Fibroblast of skin of abdomen (primary cell): ENCODE measurements around the gene ABCB8.
"Not testable (repeated sequence)": the region's sequence is repeated elsewhere in the genome, so short reads cannot be mapped to it uniquely, and the experiment has no call there.

Experiments used
- DNase-seq: peaks from one replicate; pipeline ENCODE4 v3.0.0-alpha.2; 2013

ABCB8 gene

GRCh38 chr7:150998341-150998740 is 29.9 kb upstream of the ABCB8 start:
- no peak for DNase-seq

GRCh38 chr7:150999001-150999400 is 29.2 kb upstream of the ABCB8 start:
- DNase-seq = no peak

GRCh38 chr7:150999497-151000230 is 28.6 kb upstream of the ABCB8 start:
- no peak for DNase-seq

GRCh38 chr7:151000897-151001495 is 27.3 kb upstream of the ABCB8 start:
- DNase-seq = no peak

GRCh38 chr7:151001546-151001945 is 26.7 kb upstream of the ABCB8 start:
- no peak for DNase-seq

GRCh38 chr7:151003572-151003971 is 24.7 kb upstream of the ABCB8 start:
- DNase-seq = no peak

GRCh38 chr7:151005566-151005965 is 22.7 kb upstream of the ABCB8 start:
- DNase-seq = no peak

DNA sequence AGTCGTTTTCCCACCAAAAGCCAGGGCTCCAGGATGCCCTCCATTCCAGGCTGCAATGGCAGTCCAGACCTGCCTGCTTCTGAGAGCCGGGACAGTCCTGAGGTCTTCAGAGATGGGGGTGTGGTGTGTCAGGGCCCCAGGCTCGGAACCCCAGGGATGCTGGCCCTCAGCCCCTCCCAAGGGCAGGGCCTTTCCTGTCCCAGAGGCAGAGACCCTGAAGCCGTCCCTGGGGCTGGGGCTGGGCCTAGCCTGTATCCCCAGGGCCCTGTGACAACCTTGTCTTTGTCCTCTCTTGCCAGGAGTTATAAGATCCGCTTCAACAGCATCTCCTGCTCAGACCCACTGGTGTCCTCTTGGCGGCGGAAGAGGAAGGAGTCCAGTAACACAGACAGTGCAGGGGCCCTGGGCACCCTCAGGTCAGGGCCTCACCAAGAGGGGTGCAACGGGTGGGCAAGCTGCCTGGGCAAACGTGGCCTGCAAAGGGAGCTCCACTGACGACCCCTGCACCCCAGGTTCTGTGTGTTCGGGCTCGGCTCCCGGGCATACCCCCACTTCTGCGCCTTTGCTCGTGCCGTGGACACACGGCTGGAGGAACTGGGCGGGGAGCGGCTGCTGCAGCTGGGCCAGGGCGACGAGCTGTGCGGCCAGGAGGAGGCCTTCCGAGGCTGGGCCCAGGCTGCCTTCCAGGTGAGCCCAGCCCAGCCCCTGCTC is 21.5 kb upstream of the ABCB8 start:
- DNase-seq = no peak

- no peak for DNase-seq
These were observed 20.8 kb upstream of the ABCB8 start for GRCh38 chr7:151007469-151007898.

GRCh38 chr7:151008143-151008510 is 20.1 kb upstream of the ABCB8 start:
- DNase-seq = no peak

GRCh38 chr7:151008511-151009323 is 19.5 kb upstream of the ABCB8 start:
- DNase-seq = peak; percentile 56

DNA sequence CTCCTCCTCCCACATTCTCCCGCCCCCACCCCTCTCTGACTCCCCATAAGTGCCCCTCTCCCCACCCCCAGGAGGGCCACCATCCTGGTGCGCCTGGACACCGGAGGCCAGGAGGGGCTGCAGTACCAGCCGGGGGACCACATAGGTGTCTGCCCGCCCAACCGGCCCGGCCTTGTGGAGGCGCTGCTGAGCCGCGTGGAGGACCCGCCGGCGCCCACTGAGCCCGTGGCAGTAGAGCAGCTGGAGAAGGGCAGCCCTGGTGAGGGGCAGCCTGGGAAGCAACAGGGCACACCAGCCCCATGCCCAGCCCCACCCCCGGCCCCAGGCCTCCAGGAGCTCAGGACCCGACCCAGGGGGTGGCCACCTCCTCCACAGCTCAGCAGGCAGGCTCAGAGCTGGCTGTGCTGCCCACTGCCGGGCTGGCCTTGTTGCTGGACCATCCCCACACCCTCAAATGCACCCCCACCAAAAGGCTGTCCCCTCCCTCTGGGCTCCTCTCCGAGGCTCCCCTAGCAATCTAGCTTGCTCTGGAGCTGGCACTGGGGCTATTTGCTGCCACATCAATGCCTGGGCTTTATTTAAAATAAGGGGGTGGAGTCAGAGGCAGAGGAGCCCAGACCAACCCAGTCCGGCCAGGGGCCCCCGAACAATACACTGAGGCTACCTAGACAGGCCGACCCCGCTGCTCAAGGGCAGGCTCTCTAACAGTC is 18.8 kb upstream of the ABCB8 start:
- DNase-seq = no peak

- DNase-seq = no peak
These were observed 18.3 kb upstream of the ABCB8 start for GRCh38 chr7:151010037-151010306.

- peak; percentile 57 for DNase-seq
These were observed 17.7 kb upstream of the ABCB8 start for GRCh38 chr7:151010307-151011096.

DNA sequence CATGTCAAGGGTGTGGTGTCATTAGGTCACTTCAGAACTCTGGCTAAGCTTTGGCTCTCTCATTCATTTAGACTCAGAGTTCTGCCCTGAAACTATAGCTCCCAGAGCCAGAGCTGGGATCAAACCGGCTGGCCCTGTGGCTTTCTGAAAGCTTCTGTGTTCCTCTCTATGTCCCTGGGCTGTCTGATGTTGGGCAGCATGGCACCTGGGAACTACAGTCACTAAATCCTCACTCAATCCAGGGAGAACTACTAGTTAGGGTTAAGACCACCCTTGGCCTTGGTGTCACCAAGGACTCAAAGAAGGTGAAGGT is 17.2 kb upstream of the ABCB8 start:
- no peak for DNase-seq

DNA sequence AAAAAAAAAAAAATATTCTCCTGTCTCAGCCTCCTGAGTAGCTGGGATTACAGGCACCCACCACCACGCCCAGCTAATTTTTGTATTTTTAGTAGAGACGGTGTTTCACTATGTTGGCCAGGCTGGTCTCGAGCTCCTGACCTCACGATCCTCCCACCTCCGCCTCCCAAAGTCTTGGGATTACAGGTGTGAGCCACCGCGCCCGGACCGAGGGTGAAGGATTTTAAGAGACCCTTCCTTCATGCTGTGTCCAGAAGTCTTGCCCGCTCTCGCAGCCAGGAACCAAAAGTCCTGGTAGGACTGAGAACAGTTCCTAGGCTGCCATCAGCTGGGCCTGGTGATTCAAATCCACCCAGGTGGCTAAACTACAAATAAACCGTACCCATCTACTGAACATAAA is 16.6 kb upstream of the ABCB8 start:
- DNase-seq = not testable (repeated sequence)

GRCh38 chr7:151012031-151012692 is 16.1 kb upstream of the ABCB8 start:
- DNase-seq = no peak

DNA sequence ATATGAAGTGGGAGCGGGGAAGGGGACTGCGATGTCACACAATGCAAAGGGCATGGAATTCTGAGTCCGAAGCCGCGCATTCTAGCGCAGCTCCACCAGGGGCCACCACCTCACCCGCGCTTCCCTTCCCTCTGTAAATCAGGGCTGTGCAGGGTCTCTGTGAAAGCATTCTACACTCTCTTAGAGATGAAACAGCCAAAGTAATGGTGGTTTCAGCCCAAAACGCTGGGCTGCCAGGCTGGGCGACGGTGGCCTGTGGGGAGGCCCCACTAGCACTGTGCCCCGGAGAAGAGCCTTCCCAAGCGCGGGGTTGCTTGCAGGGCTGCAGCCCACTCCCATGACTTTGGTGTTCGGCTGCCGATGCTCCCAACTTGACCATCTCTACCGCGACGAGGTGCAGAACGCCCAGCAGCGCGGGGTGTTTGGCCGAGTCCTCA is 15.3 kb upstream of the ABCB8 start:
- peak; percentile 47 for DNase-seq

GRCh38 chr7:151013356-151013732 is 14.9 kb upstream of the ABCB8 start:
- no peak for DNase-seq

GRCh38 chr7:151013733-151014497 is 14.3 kb upstream of the ABCB8 start:
- peak; percentile 80 for DNase-seq

DNA sequence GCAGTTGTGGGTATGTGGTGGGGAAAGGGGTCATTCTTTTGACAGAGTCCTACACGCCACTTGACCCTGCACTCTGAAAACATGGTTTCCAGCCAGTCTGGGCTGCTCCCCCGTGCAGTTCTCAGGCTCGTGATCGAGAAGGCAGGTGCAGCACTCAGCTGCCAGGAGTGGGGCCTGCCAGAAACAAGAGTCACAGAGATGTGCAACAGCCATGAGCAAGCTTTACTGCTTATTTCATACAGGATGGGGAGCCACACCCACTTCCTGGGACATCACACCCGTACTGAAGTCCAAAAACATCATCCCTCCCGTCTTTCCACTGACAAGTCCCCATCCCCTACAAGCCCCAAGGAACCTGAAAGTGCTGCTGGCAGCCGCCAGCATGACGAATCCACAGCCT is 13.3 kb upstream of the ABCB8 start:
- no peak for DNase-seq
